SIG-M5 treated with dmso at 0.1 percent for 504 hours (cell line): Measurements from ENCODE around the gene PCDH10.
"Not testable (repeated sequence)": the region's sequence is repeated elsewhere in the genome, so short reads cannot be mapped to it uniquely, and the experiment has no call there.

Experiments used
- DNase-seq: peaks from one replicate; lab custom pipeline; 2025; ENCODE audit not compliant: unreplicated experiment; lab: John Stamatoyannopoulos, UW

The PCDH10 gene

DNA sequence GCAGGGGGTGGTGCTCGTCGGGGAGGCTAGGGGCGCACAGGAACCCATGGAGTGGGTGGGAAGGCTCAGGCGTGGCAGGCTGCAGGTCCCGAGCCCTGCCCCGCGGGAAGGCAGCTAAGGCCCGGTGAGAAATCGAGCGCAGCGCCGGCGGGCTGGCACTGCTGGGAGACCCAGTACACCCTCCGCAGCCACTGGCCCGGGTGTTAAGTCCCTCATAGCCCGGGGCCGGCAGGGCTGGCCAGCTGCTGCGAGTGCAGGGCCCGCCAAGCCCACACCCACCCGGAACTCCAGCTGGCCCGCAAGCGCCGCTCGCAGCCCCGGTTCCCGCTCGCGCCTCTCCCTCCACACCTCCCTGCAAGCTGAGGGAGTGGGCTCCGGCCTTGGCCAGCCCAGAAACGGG, 91.4 kb downstream of the PCDH10 start:
- not testable (repeated sequence) for DNase-seq
